Left renal cortex interstitium (tissue), 4 donors: ENCODE data around the gene OR1K1. TPM values are rescaled to one million over a fixed set of nuclear protein-coding genes. Genes with fewer than 3 reads are reported as not detected.

ENCODE experiments used
- DNase-seq, 4 donors: peaks; one replicate each; pipeline ENCODE4 v3.0.0-alpha.2; 2013; ENCODE audit warnings: low read depth in 4 of 4, low spot score in 2 of 4, missing footprints in 1 of 4
- polyA plus RNA-seq, 4 donors: library from polyadenylated mRNA; unstranded; fragments of 120-200 nt; gene quantifications; one replicate each; pipeline ENCODE4 v1.2.1, GENCODE V29; 2013; ENCODE audit not compliant: insufficient read length in 4 of 4

OR1K1 gene
- polyA plus RNA-seq, 4 donors: not detected

DNA sequence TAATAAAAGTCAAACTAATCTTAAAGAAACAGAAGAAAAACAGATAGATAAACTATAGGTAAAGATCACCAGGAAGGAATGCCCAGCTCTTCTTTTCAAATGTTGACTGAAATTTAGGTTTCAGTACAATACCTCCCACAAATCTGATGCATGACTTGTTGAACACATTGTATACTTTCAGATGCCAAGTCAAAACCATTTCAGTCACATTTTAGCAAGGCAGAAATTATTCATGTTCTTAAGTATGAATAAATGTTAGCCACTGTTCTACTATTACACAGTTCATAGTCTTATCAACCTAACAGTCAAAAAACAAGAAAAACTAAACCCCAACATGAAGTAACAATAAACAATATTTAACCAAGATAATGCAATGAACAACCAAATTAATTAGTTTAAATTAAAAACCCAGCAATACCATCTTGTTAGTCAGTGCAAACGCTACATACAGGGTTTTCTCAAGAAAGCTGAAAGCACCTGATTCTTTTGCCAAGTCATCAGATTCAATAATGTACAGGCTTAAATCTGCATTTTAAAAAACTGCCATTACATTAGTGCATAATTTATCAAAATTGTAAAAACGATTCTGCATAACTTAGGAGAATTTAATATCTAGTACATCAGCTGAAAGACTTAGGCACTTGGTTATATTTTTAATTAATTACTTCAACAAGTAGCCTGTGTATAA, 48.5 kb downstream of the OR1K1 start:
- DNase-seq: no peak

Other genes with a start within 250 kb of the OR1K1 start
- gene OR1N2, start 247.0 kb upstream of the OR1K1 start, polyA plus RNA-seq: not detected
- under 1 TPM; 0.08 to 0.22 (median 0.15) TPM for gene OR1L8, start 216.7 kb upstream of the OR1K1 start, polyA plus RNA-seq
- gene OR1Q1, start 185.4 kb upstream of the OR1K1 start, polyA plus RNA-seq: not detected
- gene OR1B1, start 142.5 kb upstream of the OR1K1 start, polyA plus RNA-seq: not detected
- not detected for gene OR1L1, start 138.4 kb upstream of the OR1K1 start, polyA plus RNA-seq
- gene OR1L3, start 125.0 kb upstream of the OR1K1 start, polyA plus RNA-seq: not detected
- gene OR1L4, start 76.1 kb upstream of the OR1K1 start, polyA plus RNA-seq: not detected
- gene OR1L6, start 57.8 kb upstream of the OR1K1 start, polyA plus RNA-seq: not detected
- gene OR5C1, start 11.2 kb upstream of the OR1K1 start, polyA plus RNA-seq: not detected
- 10 to 100 TPM; 31.8 to 39.2 (median 34.8) TPM for gene PDCL, start 28.5 kb downstream of the OR1K1 start, polyA plus RNA-seq
- gene RC3H2, start 105.2 kb downstream of the OR1K1 start, polyA plus RNA-seq: 10 to 100 TPM; 39.9 to 49.2 (median 43.7) TPM
- 10 to 100 TPM; 11.7 to 15.2 (median 14.7) TPM for gene ZBTB6, start 113.2 kb downstream of the OR1K1 start, polyA plus RNA-seq
- 10 to 100 TPM; 18.2 to 21.4 (median 19.5) TPM for gene ZBTB26, start 131.4 kb downstream of the OR1K1 start, polyA plus RNA-seq
- gene RABGAP1, start 140.9 kb downstream of the OR1K1 start, polyA plus RNA-seq: 10 to 100 TPM; 52.0 to 76.5 (median 61.5) TPM
- gene GPR21, start 233.5 kb downstream of the OR1K1 start, polyA plus RNA-seq: under 1 TPM in 2 of 4 donors, not detected in 2; 0.62 to 0.65 TPM